Ovary (tissue), 9 donors: ENCODE results near the gene EGR2. TPM values are rescaled to one million over a fixed set of nuclear protein-coding genes. Genes with fewer than 3 reads are reported as not detected.

Experiments
- DNase-seq, 5 donors: peaks; one replicate each; pipeline ENCODE4 v3.0.0-alpha.2; 2019 to 2020
- H3K27ac ChIP-seq, 2 donors: fragments of 200-600 bp; one replicate each; pipeline versions ENCODE4 v1.5.1 to v1.8.0; 2019 to 2022
- H3K27me3 ChIP-seq: fragments of 200-600 bp; one replicate; pipeline ENCODE4 v1.8.0; 2022
- H3K36me3 ChIP-seq: fragments of 200-600 bp; sonication (generic); one replicate; pipeline ENCODE4 v1.5.1; 2019
- H3K4me1 ChIP-seq: one replicate; pipeline ENCODE4 v1.8.1; 2013; ENCODE audit warnings: mild to moderate bottlenecking, moderate library complexity; ENCODE audit not compliant: insufficient read depth
- H3K4me3 ChIP-seq: fragments of 200-600 bp; sonication (generic); one replicate; pipeline ENCODE4 v1.5.1; 2017
- H3K9me3 ChIP-seq, 2 donors: fragments of 200-600 bp in 1 of 2; sonication (generic) in 1 of 2; one replicate each; pipeline versions ENCODE4 v1.5.1 to v1.8.1; 2013 to 2019; ENCODE audit warnings: mild to moderate bottlenecking in 1 of 2, moderate library complexity in 1 of 2
- CTCF ChIP-seq, 3 donors: fragments of 450-650 bp in 2 of 3; fragments of 200-600 bp in 1 of 3; IDR thresholded peaks; one replicate each; pipeline versions ENCODE4 v1.5.1 to v1.8.0; 2016 to 2022; ENCODE audit warnings: antibody characterized with exemption in 3 of 3, mild to moderate bottlenecking in 1 of 3
- EP300 ChIP-seq: sonication (generic); formaldehyde crosslinking; IDR thresholded peaks from one replicate; pipeline ENCODE4 v1.6.1; 2017; ENCODE audit warnings: antibody characterized with exemption
- POLR2A ChIP-seq: fragments of 450-650 bp; IDR thresholded peaks from one replicate; pipeline ENCODE4 v1.6.1; 2017; ENCODE audit warnings: antibody characterized with exemption, mild to moderate bottlenecking, moderate library complexity
- WGBS, 3 donors: extraction: QIAGEN DNeasy Blood & Tissue Kit in 1 of 3; methylation state at CpG; one replicate each; pipeline versions ENCODE4 v1.1.5 to v1.1.7; 2013 to 2017; 5-methylcytosine and 5-hydroxymethylcytosine counted together
- intact Hi-C, 4 donors: fragments of 100-400 bp; cut with DNase I; formaldehyde crosslinking; loops; one replicate each; pipeline versions ENCODE4 v1.11.0 to v1.15.1; 2022 to 2023
- polyA plus RNA-seq, 2 donors: library from polyadenylated mRNA; stranded (reverse); fragments of 200-250 nt in 1 of 2; fragments of 350-450 nt in 1 of 2; fragmentation: Illumina TruSeq in 1 of 2; extraction: RNeasy Lipid Tissue Mini Kit (QIAGEN cat#74804) in 1 of 2; gene quantifications; one replicate each; pipeline ENCODE4 v1.2.3, GENCODE V29; 2013 to 2014
- total RNA-seq, 7 donors: library from RNA; depleted of rRNA in 2 of 7; stranded (reverse); fragments of >200 nt in 2 of 7; fragmentation: NEBNext Ultra II Directional in 3 of 7; extraction: Animal tissue kit (Norgen Biotek cat#: 25700) in 3 of 7; gene quantifications; one replicate each; pipeline versions ENCODE4 v1.1.0 to v1.2.4, GENCODE V29; 2016 to 2023
- donor health status: DM: no; HTN: no; CAD: no; lungs with moderate emphysema.
- donor health status: DM: no; HTN: no; CAD: no.
- donor health status: Bipolar disorder and iron deficiency.
- donor health status: DM: yes; HTN: yes; CAD: no.
- donor health status: DM: no; HTN: no; CAD: no.
- donor health status: DM: yes; HTN: yes; CAD: no.

EGR2 gene
- total and polyA plus RNA-seq, 9 donors, result 0.48 to 13.0 (median 4.6) TPM

GRCh38 chr10:62851442-62851841, 35.3 kb upstream of the EGR2 start:
- H3K4me1 ChIP-seq, result no peaks in the 10 kb centered on the region
- no peaks in the 10 kb centered on the region for H3K27me3 ChIP-seq
- peaks cover 0 to 8% of the 10 kb centered on the region in 2 donors for H3K9me3 ChIP-seq
- H3K4me3 ChIP-seq, result no peak overlapping the region
- H3K36me3 ChIP-seq, result no peaks in the 10 kb centered on the region
- no peak for DNase-seq
- no peak overlapping the region for H3K27ac ChIP-seq
- TF ChIP-seq POLR2A (no peak), CTCF (IDR thresholded peaks at IDR 0.05) (no peak), EP300 (no peak)
- WGBS, 3 donors, result 37 to 71% (median 52%) methylated on average over 2 of the region's 2 CpGs
- intact Hi-C loops, result no loop called here

- no peaks in the 10 kb centered on the region for H3K4me1 ChIP-seq
- WGBS, 3 donors, result 71 to 74% (median 72%) methylated on average over 3 of the region's 3 CpGs
- TF ChIP-seq POLR2A, result no peak
- TF ChIP-seq CTCF (IDR thresholded peaks at IDR 0.05), result no peak
- TF ChIP-seq EP300, result no peak
Measured at GRCh38 chr10:62850646-62851045, 34.5 kb upstream of the EGR2 start.

GRCh38 chr10:62847433-62847832, 31.3 kb upstream of the EGR2 start:
- Histone ChIP-seq H3K4me1 (no peaks in the 10 kb centered on the region), H3K36me3 (no peaks in the 10 kb centered on the region), H3K4me3 (no peak overlapping the region), H3K9me3 (peaks cover 0 to 8% of the 10 kb centered on the region in 2 donors), H3K27me3 (no peaks in the 10 kb centered on the region), H3K27ac (no peak overlapping the region)
- no peak for DNase-seq
- intact Hi-C loops, result no loop called here
- TF ChIP-seq POLR2A, result no peak
- no peak for TF ChIP-seq EP300
- no peak for TF ChIP-seq CTCF (IDR thresholded peaks at IDR 0.05)

More at GRCh38 chr10:62850646-62851045, 34.5 kb upstream of the EGR2 start:
- no peak overlapping the region for H3K4me3 ChIP-seq
- DNase-seq, result no peak
- no peaks in the 10 kb centered on the region for H3K27me3 ChIP-seq
- no peaks in the 10 kb centered on the region for H3K36me3 ChIP-seq
- H3K27ac ChIP-seq, result no peak overlapping the region
- intact Hi-C loops, result no loop called here
- H3K9me3 ChIP-seq, result peaks cover 0 to 8% of the 10 kb centered on the region in 2 donors

- H3K36me3 ChIP-seq, result no peaks in the 10 kb centered on the region
- intact Hi-C loops, result no loop called here
- no peaks in the 10 kb centered on the region for H3K27me3 ChIP-seq
- DNase-seq, result no peak
- H3K4me1 ChIP-seq, result no peaks in the 10 kb centered on the region
- WGBS, 3 donors, result 69 to 79% (median 71%) methylated on average over 7 of the region's 7 CpGs
- TF ChIP-seq CTCF (IDR thresholded peaks at IDR 0.05) (no peak), POLR2A (no peak), EP300 (no peak)
- peaks cover 0 to 8% of the 10 kb centered on the region in 2 donors for H3K9me3 ChIP-seq
- H3K4me3 ChIP-seq, result no peak overlapping the region
- no peak overlapping the region for H3K27ac ChIP-seq
Measured at GRCh38 chr10:62844280-62845011, 28.3 kb upstream of the EGR2 start.
